GM18951 (cell line): ENCODE results near the gene RDH11.
"Not testable (repeated sequence)": the region's sequence is repeated elsewhere in the genome, so short reads cannot be mapped to it uniquely, and the experiment has no call there.

Source experiments
- POLR2A ChIP-seq: IDR thresholded peaks from 4 replicates; pipeline ENCODE4 v1.6.1; 2011; ENCODE audit warnings: mild to moderate bottlenecking; ENCODE audit not compliant: insufficient read length, insufficient read depth; ENCODE audit errors: extremely low read depth
- in situ Hi-C: fragments of 300-500 bp; cut with MboI; formaldehyde crosslinking; loops from one replicate; pipeline ENCODE4 v1.12.0; 2022; ENCODE audit warnings: low sequenced_read_pairs, mixed read lengths, inconsistent platforms; ENCODE audit not compliant: unreplicated experiment

RDH11 gene

GRCh38 chr14:67695394-67695949 lies at the start of gene RDH11:
RDH11 (minus strand) TSS chr14:67695764; CDS start chr14:67695703, 61 bp downstream.
- in situ Hi-C loops, result no loop called here

GRCh38 chr14:67744046-67744445 lies 48.5 kb upstream of the RDH11 start:
- in situ Hi-C loops, result no loop called here
- no peak for TF ChIP-seq POLR2A

More at GRCh38 chr14:67695394-67695949, at the start of gene RDH11:
- TF ChIP-seq POLR2A, result peak; percentile 91

GRCh38 chr14:67738740-67739504 lies 43.4 kb upstream of the RDH11 start:
- no peak for TF ChIP-seq POLR2A
- in situ Hi-C loops, result no loop called here

- no peak for TF ChIP-seq POLR2A
- in situ Hi-C loops, result no loop called here
Observed at GRCh38 chr14:67736771-67737170, 41.2 kb upstream of the RDH11 start.

GRCh38 chr14:67735336-67736147 lies 40.0 kb upstream of the RDH11 start:
- in situ Hi-C loops, result no loop called here

DNA sequence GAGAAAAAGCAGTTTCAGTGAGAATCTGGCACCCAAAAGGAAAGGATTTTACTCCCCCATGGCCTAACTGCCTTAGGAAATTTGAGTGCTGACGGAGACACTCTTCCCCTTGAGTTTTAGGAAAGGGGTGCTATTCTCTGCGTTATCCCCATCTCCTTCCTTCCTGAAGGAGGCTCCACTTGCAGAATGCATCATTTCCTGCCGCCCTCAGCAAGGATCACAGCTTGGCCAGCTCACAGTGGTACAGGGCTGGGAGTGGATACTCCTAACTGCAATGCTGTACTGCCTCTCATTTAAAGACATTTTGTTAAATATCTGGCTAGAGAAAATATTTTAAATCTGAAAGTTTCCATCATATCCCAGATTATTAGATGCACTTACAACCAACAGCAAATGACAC lies 39.1 kb upstream of the RDH11 start:
- no peak for TF ChIP-seq POLR2A
- in situ Hi-C loops, result no loop called here

More at GRCh38 chr14:67735336-67736147, 40.0 kb upstream of the RDH11 start:
- TF ChIP-seq POLR2A, result no peak

DNA sequence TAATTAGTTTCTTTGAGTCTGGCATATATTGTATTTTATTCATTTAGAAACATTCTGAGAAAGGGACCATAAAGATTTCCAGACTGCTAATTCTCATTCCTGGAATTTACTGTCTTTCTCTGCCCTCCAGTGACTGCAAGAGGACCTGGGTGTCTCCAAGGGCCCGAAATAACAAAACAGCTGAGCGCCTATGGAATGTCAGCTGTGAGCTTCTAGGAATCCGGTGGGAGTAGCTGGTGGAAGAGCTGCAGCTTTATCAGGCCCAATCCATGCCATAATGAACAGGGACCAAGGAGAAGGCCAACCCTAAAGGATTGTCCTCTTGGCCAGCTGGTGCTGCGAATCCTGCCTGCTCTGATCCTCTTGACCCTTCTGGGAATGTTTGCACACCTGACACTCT lies 38.1 kb upstream of the RDH11 start:
- no peak for TF ChIP-seq POLR2A
- in situ Hi-C loops, result no loop called here

GRCh38 chr14:67729072-67729885 lies 33.7 kb upstream of the RDH11 start:
- in situ Hi-C loops, result no loop called here

DNA sequence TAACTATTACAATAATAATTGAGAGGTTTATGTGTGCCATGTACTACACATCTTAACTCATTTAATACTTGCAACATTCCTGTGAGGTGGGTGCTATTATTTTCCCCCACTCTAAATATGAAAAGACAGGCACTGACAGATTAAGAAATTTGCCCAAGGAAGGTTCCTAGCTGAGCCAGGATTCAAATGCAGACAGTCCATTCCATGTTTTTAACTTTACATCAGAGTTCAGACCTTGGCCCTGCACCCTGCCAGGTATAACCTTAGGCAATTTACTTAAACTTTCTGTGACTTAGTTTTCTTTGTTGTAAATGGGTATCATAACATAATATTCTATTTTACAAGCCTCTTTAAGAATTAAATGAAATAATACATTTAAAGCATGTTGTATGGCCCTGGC lies 32.7 kb upstream of the RDH11 start:
- no peak for TF ChIP-seq POLR2A
- in situ Hi-C loops, result no loop called here

More at GRCh38 chr14:67729072-67729885, 33.7 kb upstream of the RDH11 start:
- TF ChIP-seq POLR2A, result no peak

GRCh38 chr14:67727361-67727760 lies 31.8 kb upstream of the RDH11 start:
- in situ Hi-C loops, result no loop called here
- no peak for TF ChIP-seq POLR2A

- no peak for TF ChIP-seq POLR2A
- in situ Hi-C loops, result no loop called here
Observed at GRCh38 chr14:67725171-67725570, 29.6 kb upstream of the RDH11 start.

DNA sequence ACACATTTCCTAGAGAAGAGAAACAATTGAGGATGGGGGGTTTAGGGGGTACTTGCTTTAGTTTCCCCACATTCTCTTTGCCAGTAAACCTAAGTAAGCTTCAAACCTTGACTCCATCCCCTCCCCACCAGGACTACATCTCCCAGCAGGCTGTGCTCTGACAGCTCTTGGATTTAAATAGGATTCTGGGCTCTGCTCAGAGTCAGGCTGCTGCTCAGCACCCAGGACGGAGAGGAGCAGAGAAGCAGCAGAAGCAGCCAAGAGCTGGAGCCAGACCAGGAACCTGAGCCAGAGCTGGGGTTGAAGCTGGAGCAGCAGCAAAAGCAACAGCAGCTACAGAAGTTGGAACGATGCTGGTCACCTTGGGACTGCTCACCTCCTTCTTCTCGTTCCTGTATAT lies 26.7 kb upstream of the RDH11 start:
- in situ Hi-C loops, result no loop called here

GRCh38 chr14:67721875-67722274 lies 26.3 kb upstream of the RDH11 start:
- in situ Hi-C loops, result no loop called here
- no peak for TF ChIP-seq POLR2A

More for the DNA sequence above, 26.7 kb upstream of the RDH11 start:
- no peak for TF ChIP-seq POLR2A

DNA sequence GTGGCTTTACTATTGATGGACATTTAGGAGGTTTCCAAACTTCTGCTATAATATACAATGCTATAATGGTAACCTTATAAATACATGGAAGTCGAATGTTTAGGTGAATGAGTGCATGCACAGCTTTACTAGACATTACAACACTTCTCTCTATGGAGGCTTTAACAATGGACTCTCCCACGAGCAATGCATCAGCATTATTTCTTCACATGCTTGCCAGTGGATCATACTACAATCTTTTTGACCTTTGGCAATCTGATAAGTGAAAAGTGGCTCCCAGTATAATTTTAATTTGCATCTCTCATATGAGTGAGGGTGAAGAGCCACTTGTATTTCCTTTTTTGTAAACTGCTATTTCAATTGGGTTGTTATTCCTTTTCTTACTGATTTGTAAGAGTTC lies 24.3 kb upstream of the RDH11 start:
- in situ Hi-C loops, result no loop called here

DNA sequence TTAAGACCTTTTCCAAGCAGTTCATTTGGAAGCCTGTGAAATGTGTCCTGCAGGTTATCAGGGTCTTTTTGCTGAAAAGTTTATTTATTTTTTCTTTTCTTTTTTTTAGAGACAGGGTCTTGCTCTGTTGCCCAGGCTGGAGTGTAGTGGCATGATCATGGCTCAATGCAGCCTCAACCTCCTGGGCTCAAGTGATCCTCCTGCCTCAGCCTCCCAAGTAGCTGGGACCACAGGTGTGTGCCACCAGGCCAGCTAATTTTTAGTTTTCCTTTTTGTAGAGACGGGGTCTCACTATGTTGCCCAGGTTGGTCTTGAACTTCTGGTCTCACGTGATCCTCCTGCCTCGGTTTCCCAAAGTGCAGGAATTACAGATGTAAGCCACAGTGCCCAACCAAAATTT lies 23.8 kb upstream of the RDH11 start:
- in situ Hi-C loops, result not testable (repeated sequence)

More for the DNA sequence above, 24.3 kb upstream of the RDH11 start:
- no peak for TF ChIP-seq POLR2A
